ENCODE results near the gene SART1.

The SART1 gene

GRCh38 chr11:65946655-65947054, 14.9 kb upstream of the SART1 start:
- no peak for TF ChIP-seq CTCF (IDR thresholded peaks at IDR 0.05)

GRCh38 chr11:65947133-65947532, 14.4 kb upstream of the SART1 start:
- no peak for TF ChIP-seq CTCF (IDR thresholded peaks at IDR 0.05)

- TF ChIP-seq CTCF (IDR thresholded peaks at IDR 0.05), result no peak
Measured at GRCh38 chr11:65947603-65948125, 13.9 kb upstream of the SART1 start.

GRCh38 chr11:65952052-65952521, 9.4 kb upstream of the SART1 start:
- no peak for TF ChIP-seq CTCF (IDR thresholded peaks at IDR 0.05)

GRCh38 chr11:65953471-65953870, 8.1 kb upstream of the SART1 start:
- TF ChIP-seq CTCF (IDR thresholded peaks at IDR 0.05), result no peak

GRCh38 chr11:65954771-65955170, 6.8 kb upstream of the SART1 start:
- no peak for TF ChIP-seq CTCF (IDR thresholded peaks at IDR 0.05)

- TF ChIP-seq CTCF (IDR thresholded peaks at IDR 0.05), result no peak
Measured at GRCh38 chr11:65958291-65958690, 3.2 kb upstream of the SART1 start.
